MV-4-11 (cell line): ENCODE results near the gene PARVB.

Experiments used
- DNase-seq: peaks from one replicate; lab custom pipeline; 2025; lab: John Stamatoyannopoulos, UW

The PARVB gene

GRCh38 chr22:44136112-44136511, 112.0 kb downstream of the PARVB start:
- no peak for DNase-seq

DNA sequence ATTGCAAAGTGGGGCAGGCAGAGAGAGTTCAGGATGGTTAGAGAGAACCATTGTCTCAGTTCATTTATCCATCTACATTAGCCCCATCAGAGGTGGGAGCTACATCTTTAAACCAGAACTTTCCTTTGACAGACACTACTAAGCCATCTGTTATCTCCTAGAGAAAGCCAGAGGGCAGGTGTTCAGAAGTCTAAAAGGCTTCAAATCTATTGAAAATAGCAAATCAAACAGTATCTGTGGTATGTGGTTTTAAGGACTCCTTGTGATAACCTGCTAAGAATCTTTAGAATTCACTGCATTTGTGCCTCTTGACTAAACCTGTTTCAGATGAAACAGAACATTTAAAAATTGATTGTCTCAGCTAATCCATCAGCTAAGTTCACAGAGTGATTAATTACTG, 112.7 kb downstream of the PARVB start:
- DNase-seq = no peak

GRCh38 chr22:44137415-44137814, 113.3 kb downstream of the PARVB start:
- DNase-seq = no peak

DNA sequence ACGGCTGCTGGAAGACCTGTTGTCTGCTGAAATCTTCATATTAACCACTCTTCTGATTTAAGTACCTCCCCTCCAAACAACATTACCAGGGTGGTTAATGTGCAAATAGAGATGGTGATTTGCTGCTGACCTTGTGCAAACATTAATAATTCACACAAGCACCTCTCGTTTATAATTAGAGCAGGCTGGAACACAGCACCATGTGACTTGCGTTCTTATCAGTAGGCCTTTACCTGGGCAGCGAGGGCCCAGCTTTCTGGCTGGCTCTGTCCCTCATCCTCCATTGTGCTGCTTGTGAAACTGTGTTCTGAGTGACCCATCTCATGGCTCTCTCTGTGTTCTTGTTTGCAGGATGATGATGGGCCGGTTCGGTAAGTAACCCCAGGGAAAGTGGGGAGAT, 115.7 kb downstream of the PARVB start:
- no peak for DNase-seq

- DNase-seq = no peak
Observed at GRCh38 chr22:44142421-44143104, 118.5 kb downstream of the PARVB start.

DNA sequence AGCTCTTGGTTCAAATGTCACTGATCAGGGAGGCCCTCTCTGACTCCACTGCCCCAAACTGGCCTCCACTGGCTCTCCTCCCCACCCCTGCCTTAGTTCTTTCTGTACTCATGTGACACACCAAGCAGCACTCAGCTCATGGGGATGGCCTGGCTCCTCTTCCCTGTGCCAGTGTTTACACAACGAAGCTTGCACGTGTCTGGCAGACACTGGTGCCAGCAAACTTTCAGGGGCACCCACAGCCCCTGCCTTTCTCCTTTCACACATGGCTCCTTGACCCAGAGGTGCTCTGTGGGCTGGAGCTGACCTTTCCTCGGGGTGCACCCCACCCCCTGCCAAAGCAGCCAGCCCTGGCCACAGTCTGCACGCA, 119.0 kb downstream of the PARVB start:
- DNase-seq = no peak

GRCh38 chr22:44143579-44143978, 119.5 kb downstream of the PARVB start:
- no peak for DNase-seq

GRCh38 chr22:44144046-44144569, 120.0 kb downstream of the PARVB start:
- DNase-seq = no peak

DNA sequence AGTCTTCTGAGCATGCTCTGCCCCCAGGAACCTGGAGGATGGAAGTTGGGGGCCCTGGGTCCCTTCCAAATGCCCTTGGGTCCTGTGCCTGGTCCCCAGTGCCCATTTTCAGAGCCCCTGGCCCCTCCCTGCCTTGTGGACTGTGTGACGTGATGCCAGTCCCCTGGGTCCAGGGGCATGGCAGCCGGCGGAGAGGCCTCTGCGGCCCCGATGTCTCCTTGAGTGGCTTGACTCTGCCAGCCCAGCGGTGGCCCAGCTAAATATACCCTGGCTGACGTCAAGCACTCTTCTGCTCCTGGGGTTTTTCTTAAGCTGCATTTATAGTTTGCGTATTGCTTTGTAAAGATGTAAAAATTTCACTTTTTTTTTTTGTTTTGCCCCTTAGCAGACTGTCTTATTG, 121.4 kb downstream of the PARVB start:
- DNase-seq = no peak

- no peak for DNase-seq
Observed at GRCh38 chr22:44146088-44146861, 122.2 kb downstream of the PARVB start.

GRCh38 chr22:44147008-44147645, 123.0 kb downstream of the PARVB start:
- DNase-seq = no peak

- no peak for DNase-seq
Observed at GRCh38 chr22:44147821-44148574, 123.9 kb downstream of the PARVB start.

- no peak for DNase-seq
Observed at GRCh38 chr22:44151676-44152075, 127.6 kb downstream of the PARVB start.

DNA sequence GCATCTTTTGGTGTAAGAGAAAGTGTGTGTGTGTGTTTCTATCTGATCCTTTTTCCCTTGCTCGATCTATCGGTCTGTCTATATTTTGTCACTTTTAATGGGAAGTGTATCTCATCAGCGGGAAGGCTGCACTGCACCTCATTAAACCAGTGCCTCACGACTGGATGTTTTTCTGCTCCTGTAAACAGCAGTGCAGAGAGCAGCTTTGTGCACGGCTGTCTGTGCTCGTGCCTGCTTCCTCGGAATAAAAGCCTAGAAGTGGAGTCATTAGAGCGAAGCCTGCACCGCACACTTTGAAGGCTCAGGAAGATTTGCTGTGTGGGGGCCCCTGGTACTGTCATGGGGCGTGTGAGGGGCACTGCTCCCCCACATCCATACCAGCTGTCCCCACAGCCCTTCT, 129.6 kb downstream of the PARVB start:
- no peak for DNase-seq

DNA sequence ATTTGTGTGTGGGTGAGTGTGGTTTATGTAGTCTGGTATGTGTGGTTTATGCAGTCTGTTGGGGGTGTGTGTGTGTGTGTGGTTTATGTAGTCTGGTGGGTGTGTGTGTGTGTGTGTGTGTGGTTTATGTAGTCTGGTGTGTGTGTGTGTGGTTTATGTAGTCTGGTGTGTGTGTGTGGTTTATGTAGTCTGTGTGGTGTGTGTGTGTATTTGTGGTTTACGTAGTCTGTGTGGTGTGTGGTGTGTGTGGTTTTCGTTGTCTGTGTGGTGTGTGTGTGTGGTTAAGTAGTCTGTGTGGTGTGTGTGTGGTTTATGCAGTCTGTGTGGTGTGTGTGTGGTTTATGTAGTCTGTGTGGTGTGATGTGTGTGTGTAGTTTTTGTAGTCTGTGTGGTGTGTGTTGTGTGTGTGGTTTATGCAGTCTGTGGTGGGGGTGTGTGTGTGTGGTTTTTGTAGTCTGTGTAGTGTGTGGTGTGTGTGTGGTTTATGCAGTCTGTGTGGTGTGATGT, 130.4 kb downstream of the PARVB start:
- DNase-seq = peak; percentile 75

DNA sequence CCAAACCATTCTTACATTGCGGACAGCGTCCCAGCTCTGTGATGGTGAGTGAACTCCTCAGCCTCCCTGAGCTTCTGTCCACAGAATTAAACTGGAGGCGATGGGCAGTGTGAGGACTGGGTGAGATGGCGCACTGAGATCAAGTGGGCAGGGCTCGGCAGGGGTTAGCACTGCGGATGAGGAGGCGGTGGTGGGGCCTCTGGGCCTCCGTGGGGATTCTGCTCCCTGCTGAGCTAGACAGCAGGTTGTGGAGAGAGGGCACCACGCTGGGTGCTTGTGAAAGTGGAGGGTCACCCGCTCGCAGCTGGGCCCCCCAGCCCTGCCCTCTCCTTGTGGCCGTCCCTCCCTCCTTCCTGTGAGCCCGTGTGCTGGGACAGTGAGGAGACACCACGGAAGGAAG, 131.0 kb downstream of the PARVB start:
- no peak for DNase-seq

GRCh38 chr22:44157916-44158618, 134.0 kb downstream of the PARVB start:
- no peak for DNase-seq

DNA sequence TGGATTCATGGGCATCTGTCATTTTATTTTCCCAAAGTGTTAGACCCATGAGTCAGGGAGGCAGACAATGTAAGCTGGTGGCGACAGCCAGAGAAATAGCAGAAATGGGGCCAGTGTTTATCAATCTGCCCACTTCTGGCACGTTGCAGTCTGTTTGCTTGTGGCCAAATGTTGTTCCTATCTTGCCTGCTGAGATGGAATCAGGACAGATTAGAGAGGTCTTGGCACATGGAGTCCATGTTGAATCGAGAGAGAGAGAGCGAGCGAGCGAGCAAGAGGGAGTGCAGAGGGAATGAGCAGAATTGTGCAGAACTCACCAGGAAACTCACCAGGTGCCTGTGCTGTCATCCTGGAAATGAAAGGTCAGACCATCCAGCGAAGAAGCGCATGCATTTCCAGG, 134.7 kb downstream of the PARVB start:
- no peak for DNase-seq

DNA sequence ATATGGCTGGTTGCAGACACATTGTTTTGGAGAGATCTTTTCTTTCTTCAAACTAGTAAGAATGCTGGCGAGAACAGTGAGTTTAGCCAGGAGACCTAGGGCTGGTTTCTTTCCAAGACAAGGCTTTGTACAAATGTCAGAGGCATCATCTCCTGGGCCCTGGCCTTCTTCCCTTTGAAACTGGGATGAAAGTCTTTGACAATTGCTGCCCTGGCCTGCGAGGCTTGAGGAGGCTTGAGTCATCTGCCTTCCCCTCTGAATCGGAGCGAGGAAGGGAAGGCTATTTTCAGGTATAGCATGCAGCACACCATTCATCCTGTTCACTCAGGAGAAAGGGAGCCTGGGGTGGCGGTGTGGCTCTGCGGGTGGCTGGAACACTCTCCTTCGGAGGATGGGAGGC, 135.1 kb downstream of the PARVB start:
- no peak for DNase-seq

- DNase-seq = no peak
Observed at GRCh38 chr22:44159811-44160210, 135.7 kb downstream of the PARVB start.

DNA sequence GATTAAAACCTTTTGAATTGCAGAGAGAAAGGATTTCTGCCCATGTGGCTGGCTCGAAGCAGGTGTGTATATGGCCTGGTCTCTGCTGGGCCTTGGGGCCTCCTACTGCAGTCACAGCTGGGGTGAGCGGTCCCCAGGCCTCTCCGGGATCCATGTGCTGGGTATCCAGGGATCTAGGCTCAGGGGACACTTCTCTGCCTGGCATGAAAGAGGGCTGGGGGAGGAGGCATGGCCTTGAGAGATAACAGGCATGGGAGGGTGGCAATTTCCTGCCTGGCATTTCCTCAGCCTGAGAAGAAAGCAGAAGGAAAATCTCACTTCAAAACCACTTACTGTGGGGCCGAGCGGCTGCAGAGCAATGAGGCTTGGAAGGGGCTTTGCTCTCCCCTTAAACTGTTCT, 136.3 kb downstream of the PARVB start:
- DNase-seq = no peak
